HEK293 (cell line): Measurements from ENCODE around the gene PI4KB.

ENCODE experiments used
- GLIS2 ChIP-seq: fragments of 450-650 bp; formaldehyde crosslinking; IDR thresholded peaks from 2 replicates; pipeline ENCODE4 v1.5.1; 2016; ENCODE audit warnings: missing biosample characterization, missing genetic modification characterization
- PRDM4 ChIP-seq: fragments of 450-650 bp; formaldehyde crosslinking; IDR thresholded peaks from 2 replicates; pipeline ENCODE4 v1.5.1; 2017; ENCODE audit warnings: missing biosample characterization, missing genetic modification characterization
- SCRT1 ChIP-seq: fragments of 450-650 bp; formaldehyde crosslinking; IDR thresholded peaks from 2 replicates; pipeline ENCODE4 v1.5.1; 2016; ENCODE audit warnings: missing biosample characterization, missing genetic modification characterization, borderline replicate concordance
- SP3 ChIP-seq: fragments of 450-650 bp; formaldehyde crosslinking; IDR thresholded peaks from 2 replicates; pipeline ENCODE4 v1.5.1; 2016; ENCODE audit warnings: missing biosample characterization, missing genetic modification characterization
- TCF7L2 ChIP-seq: IDR thresholded peaks from 2 replicates; pipeline ENCODE4 v1.6.1; 2011; ENCODE audit warnings: low read depth, mild to moderate bottlenecking, inconsistent platforms, low read length, moderate library complexity, borderline replicate concordance
- ZBTB21 ChIP-seq: fragments of 450-650 bp; formaldehyde crosslinking; IDR thresholded peaks from 2 replicates; pipeline ENCODE4 v1.5.1; 2017; ENCODE audit warnings: missing biosample characterization, missing genetic modification characterization
- ZBTB8A ChIP-seq: fragments of 450-650 bp; formaldehyde crosslinking; IDR thresholded peaks from 2 replicates; pipeline ENCODE4 v1.5.1; 2016; ENCODE audit warnings: missing biosample characterization, missing genetic modification characterization
- ZFP41 ChIP-seq: fragments of 450-650 bp; formaldehyde crosslinking; IDR thresholded peaks from 2 replicates; pipeline ENCODE4 v1.5.1; 2016; ENCODE audit warnings: missing biosample characterization, missing genetic modification characterization, borderline replicate concordance
- ZNF248 ChIP-seq: fragments of 450-650 bp; formaldehyde crosslinking; IDR thresholded peaks from 2 replicates; pipeline ENCODE4 v1.5.1; 2017; ENCODE audit warnings: missing biosample characterization, missing genetic modification characterization
- ZNF274 ChIP-seq, 2 experiments: fragments of 200-500 bp in 1 of 2; fragments of 450-650 bp in 1 of 2; sonication (Bioruptor generic) in 1 of 2; formaldehyde crosslinking in 1 of 2; IDR thresholded peaks; 2 replicates each; pipeline versions ENCODE4 v1.5.1 to v1.6.1; 2014 to 2016; ENCODE audit warnings: borderline replicate concordance in 1 of 2, inconsistent platforms in 1 of 2, low read length in 1 of 2, missing biosample characterization in 1 of 2, missing genetic modification characterization in 1 of 2
- ZNF394 ChIP-seq: fragments of 450-650 bp; formaldehyde crosslinking; IDR thresholded peaks from 2 replicates; pipeline ENCODE4 v1.5.1; 2016; ENCODE audit warnings: missing biosample characterization, missing genetic modification characterization, mild to moderate bottlenecking, moderate library complexity, borderline replicate concordance
- ZNF398 ChIP-seq: fragments of 450-650 bp; formaldehyde crosslinking; IDR thresholded peaks from 2 replicates; pipeline ENCODE4 v1.5.1; 2017; ENCODE audit warnings: missing biosample characterization, missing genetic modification characterization
- ZNF423 ChIP-seq: fragments of 450-650 bp; formaldehyde crosslinking; IDR thresholded peaks from 2 replicates; pipeline ENCODE4 v1.5.1; 2016; ENCODE audit warnings: missing biosample characterization, missing genetic modification characterization
- ZNF449 ChIP-seq: fragments of 450-650 bp; formaldehyde crosslinking; IDR thresholded peaks from 2 replicates; pipeline ENCODE4 v1.5.1; 2017; ENCODE audit warnings: missing biosample characterization, mild to moderate bottlenecking, missing genetic modification characterization, moderate library complexity
- ZNF48 ChIP-seq: fragments of 450-650 bp; formaldehyde crosslinking; IDR thresholded peaks from 2 replicates; pipeline ENCODE4 v1.5.1; 2016; ENCODE audit warnings: missing biosample characterization, missing genetic modification characterization
- ZNF521 ChIP-seq: fragments of 450-650 bp; formaldehyde crosslinking; IDR thresholded peaks from 2 replicates; pipeline ENCODE4 v1.5.1; 2017; ENCODE audit warnings: missing biosample characterization, mild to moderate bottlenecking, missing genetic modification characterization
- ZNF558 ChIP-seq: fragments of 450-650 bp; formaldehyde crosslinking; IDR thresholded peaks from 2 replicates; pipeline ENCODE4 v1.5.1; 2016; ENCODE audit warnings: missing biosample characterization, missing genetic modification characterization
- ZNF561 ChIP-seq: fragments of 450-650 bp; IDR thresholded peaks from 2 replicates; pipeline ENCODE4 v1.5.1; 2018; ENCODE audit warnings: missing biosample characterization, missing genetic modification characterization, borderline replicate concordance
- ZNF629 ChIP-seq: fragments of 450-650 bp; formaldehyde crosslinking; IDR thresholded peaks from 2 replicates; pipeline ENCODE4 v1.5.1; 2017; ENCODE audit warnings: missing biosample characterization, missing genetic modification characterization
- ZNF660 ChIP-seq: fragments of 450-650 bp; IDR thresholded peaks from 2 replicates; pipeline ENCODE4 v1.5.1; 2018; ENCODE audit warnings: missing biosample characterization, mild to moderate bottlenecking, missing genetic modification characterization
- ZNF692 ChIP-seq: fragments of 450-650 bp; formaldehyde crosslinking; IDR thresholded peaks from 2 replicates; pipeline ENCODE4 v1.5.1; 2016; ENCODE audit warnings: missing biosample characterization, missing genetic modification characterization
- ZNF704 ChIP-seq: fragments of 450-650 bp; formaldehyde crosslinking; IDR thresholded peaks from 2 replicates; pipeline ENCODE4 v1.5.1; 2016; ENCODE audit warnings: missing biosample characterization, missing genetic modification characterization
- ZNF776 ChIP-seq: fragments of 450-650 bp; formaldehyde crosslinking; IDR thresholded peaks from 2 replicates; pipeline ENCODE4 v1.5.0; 2017; ENCODE audit warnings: missing biosample characterization, missing genetic modification characterization, borderline replicate concordance
- ZNF777 ChIP-seq: fragments of 450-650 bp; formaldehyde crosslinking; IDR thresholded peaks from 2 replicates; pipeline ENCODE4 v1.5.1; 2017; ENCODE audit warnings: missing biosample characterization, missing genetic modification characterization, borderline replicate concordance
- ZNF837 ChIP-seq: fragments of 450-650 bp; formaldehyde crosslinking; IDR thresholded peaks from 2 replicates; pipeline ENCODE4 v1.5.1; 2016; ENCODE audit warnings: missing biosample characterization, missing genetic modification characterization
- ZNF843 ChIP-seq: fragments of 450-650 bp; formaldehyde crosslinking; IDR thresholded peaks from 2 replicates; pipeline ENCODE4 v1.5.1; 2016; ENCODE audit warnings: missing biosample characterization, missing genetic modification characterization
- ZSCAN16 ChIP-seq: fragments of 450-650 bp; formaldehyde crosslinking; IDR thresholded peaks from 2 replicates; pipeline ENCODE4 v1.5.1; 2016; ENCODE audit warnings: missing biosample characterization, missing genetic modification characterization

PI4KB gene

GRCh38 chr1:151281969-151282882 lies 45.0 kb downstream of the PI4KB start, which contains the start of gene ZNF687 (continued):
- TF ChIP-seq ZNF629 (tag by site-specific recombination) (no peak), ZSCAN16 (no peak), ZNF776 (tag by site-specific recombination) (no peak), SCRT1 (tag by site-specific recombination) (no peak), ZBTB21 (tag by site-specific recombination) (0 out of 2 replicates have a peak, but pooled peaks have one; percentile 9), ZNF398 (tag by site-specific recombination) (peak; percentile 94), ZNF561 (tag by site-specific recombination) (peak; percentile 88), SP3 (tag by site-specific recombination) (peak; percentile 99), ZNF692 (tag by site-specific recombination) (peak; percentile 17; the same call in 1 of the 2 replicates), ZNF48 (no peak), ZNF660 (tag by site-specific recombination) (0 out of 2 replicates have a peak, but pooled peaks have one; percentile 39), ZNF394 (tag by site-specific recombination) (peak; percentile 100), GLIS2 (tag by site-specific recombination) (peak; percentile 92), ZNF837 (tag by site-specific recombination) (no peak), ZNF777 (tag by site-specific recombination) (no peak), ZNF423 (tag by site-specific recombination) (0 out of 2 replicates have a peak, but pooled peaks have one; percentile 41), ZNF449 (tag by site-specific recombination) (0 out of 2 replicates have a peak, but pooled peaks have one; percentile 36), ZNF843 (tag by site-specific recombination) (peak; percentile 12; the same call in 1 of the 2 replicates), ZBTB8A (tag by site-specific recombination) (peak; percentile 89), ZNF248 (tag by site-specific recombination) (no peak), ZNF274 (IDR thresholded peaks at IDR 0.05; ENCODE audit: low read length) (no peak), ZNF274 (tag by site-specific recombination; IDR thresholded peaks at IDR 0.05; ENCODE audit: borderline replicate concordance) (no peak), ZNF521 (no peak), PRDM4 (tag by site-specific recombination) (no peak), ZNF558 (no peak), ZNF704 (tag by site-specific recombination) (no peak), TCF7L2 (no peak), ZFP41 (tag by site-specific recombination) (no peak)
